Cardiac muscle cell (in vitro differentiated cells and primary cell): Measurements from ENCODE around the gene MGAT5. TPM values are rescaled to one million over a fixed set of nuclear protein-coding genes. Genes with fewer than 3 reads are reported as not detected.

ENCODE experiments used
- DNase-seq, 2 donors: peaks; one replicate each; pipeline versions ENCODE4 v3.0.0 to v3.0.0-alpha.2; 2010 to 2017; ENCODE audit warnings: low read depth in 1 of 2, low spot score in 1 of 2
- H3K27ac ChIP-seq: fragments of 200-600 bp; sonication (generic); 2 replicates; pipeline ENCODE4 v1.5.1; 2016
- H3K27me3 ChIP-seq: fragments of 200-600 bp; sonication (generic); 2 replicates; pipeline ENCODE4 v1.6.0; 2016; ENCODE audit warnings: control low read depth
- H3K36me3 ChIP-seq: fragments of 200-600 bp; sonication (generic); 2 replicates; pipeline ENCODE4 v1.5.1; 2016; ENCODE audit warnings: control low read depth
- H3K4me1 ChIP-seq: fragments of 200-600 bp; sonication (generic); 2 replicates; pipeline ENCODE4 v1.8.1; 2017; ENCODE audit warnings: low read depth, mild to moderate bottlenecking, mixed run types
- H3K4me3 ChIP-seq: fragments of 200-600 bp; sonication (generic); 2 replicates; pipeline ENCODE4 v1.5.1; 2016; ENCODE audit warnings: mild to moderate bottlenecking
- H3K9me3 ChIP-seq: fragments of 200-600 bp; sonication (generic); 2 replicates; pipeline ENCODE4 v1.5.1; 2017; ENCODE audit warnings: low read depth, mild to moderate bottlenecking, control low read depth
- polyA plus RNA-seq: library from polyadenylated mRNA; unstranded; fragments of >200 nt; fragmentation: Nextera tagmentation; extraction: Ambion mirVana; gene quantifications from 2 replicates; pipeline ENCODE4 v1.2.1, GENCODE V29; 2016
- total RNA-seq: library from RNA; depleted of rRNA; stranded (reverse); fragments of >200 nt; gene quantifications from 2 replicates; pipeline ENCODE4 v1.2.3, GENCODE V29; 2016
- TF ChIP-seq, protein P1 (sequence below): IDR thresholded peaks from 2 replicates; pipeline ENCODE4 v1.5.1; 2012; ENCODE audit warnings: low read depth, mild to moderate bottlenecking, low read length

The MGAT5 gene
- total and polyA plus RNA-seq, 2 experiments from 2014 or later = 12.5 to 66.8 TPM

DNA sequence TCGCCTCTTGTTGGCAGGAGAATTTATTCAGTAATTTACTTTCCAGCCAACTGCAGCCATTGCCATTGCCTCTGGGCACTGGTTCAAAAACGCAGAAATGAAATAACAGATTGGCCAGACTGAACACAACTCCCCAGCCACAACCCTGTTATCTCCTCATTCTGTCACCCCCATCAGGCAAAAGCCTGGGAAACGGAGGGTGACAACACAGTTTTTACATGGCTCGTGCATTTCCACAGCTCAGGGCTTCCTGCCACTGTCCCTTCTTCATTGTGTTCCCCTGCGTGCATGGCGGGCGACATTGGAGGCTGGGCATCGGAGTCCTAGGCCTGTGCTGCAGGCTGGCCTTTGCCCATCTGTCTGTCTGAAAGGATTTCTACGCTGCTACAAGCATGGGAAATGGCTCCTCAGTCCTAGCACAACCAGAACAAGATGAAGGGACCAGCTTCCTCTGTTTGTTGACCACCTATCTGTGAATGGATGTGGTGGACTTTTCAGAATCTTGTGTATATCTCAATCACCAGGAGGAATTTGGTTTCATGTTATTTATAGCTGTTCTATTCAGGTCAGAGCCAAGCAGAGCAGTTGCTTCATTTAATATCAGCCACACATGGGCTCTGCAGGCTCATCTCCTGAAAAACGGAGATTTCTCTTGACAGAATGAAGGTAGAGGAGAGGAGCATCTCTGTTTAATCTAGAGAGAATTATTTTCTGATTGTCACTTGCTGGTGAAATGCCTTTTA is 107.0 kb downstream of the MGAT5 start:
- H3K36me3 ChIP-seq = peaks cover 8% of the 10 kb centered on the region
- peak in 1 of 2 donors; percentile 42 for DNase-seq

GRCh38 chr2:134361648-134362047 is 107.8 kb downstream of the MGAT5 start:
- Histone ChIP-seq H3K4me3 (no peak overlapping the region), H3K36me3 (peaks cover 8% of the 10 kb centered on the region), H3K4me1 (peaks cover 12% of the 10 kb centered on the region), H3K27ac (no peak overlapping the region), H3K9me3 (no peaks in the 10 kb centered on the region), H3K27me3 (no peaks in the 10 kb centered on the region)
- no peak for DNase-seq
- TF ChIP-seq, protein P1, sequence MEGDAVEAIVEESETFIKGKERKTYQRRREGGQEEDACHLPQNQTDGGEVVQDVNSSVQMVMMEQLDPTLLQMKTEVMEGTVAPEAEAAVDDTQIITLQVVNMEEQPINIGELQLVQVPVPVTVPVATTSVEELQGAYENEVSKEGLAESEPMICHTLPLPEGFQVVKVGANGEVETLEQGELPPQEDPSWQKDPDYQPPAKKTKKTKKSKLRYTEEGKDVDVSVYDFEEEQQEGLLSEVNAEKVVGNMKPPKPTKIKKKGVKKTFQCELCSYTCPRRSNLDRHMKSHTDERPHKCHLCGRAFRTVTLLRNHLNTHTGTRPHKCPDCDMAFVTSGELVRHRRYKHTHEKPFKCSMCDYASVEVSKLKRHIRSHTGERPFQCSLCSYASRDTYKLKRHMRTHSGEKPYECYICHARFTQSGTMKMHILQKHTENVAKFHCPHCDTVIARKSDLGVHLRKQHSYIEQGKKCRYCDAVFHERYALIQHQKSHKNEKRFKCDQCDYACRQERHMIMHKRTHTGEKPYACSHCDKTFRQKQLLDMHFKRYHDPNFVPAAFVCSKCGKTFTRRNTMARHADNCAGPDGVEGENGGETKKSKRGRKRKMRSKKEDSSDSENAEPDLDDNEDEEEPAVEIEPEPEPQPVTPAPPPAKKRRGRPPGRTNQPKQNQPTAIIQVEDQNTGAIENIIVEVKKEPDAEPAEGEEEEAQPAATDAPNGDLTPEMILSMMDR = no peak

More for the DNA sequence above, 107.0 kb downstream of the MGAT5 start:
- peaks cover 12% of the 10 kb centered on the region for H3K4me1 ChIP-seq
- TF ChIP-seq, protein P1 = no peak
- H3K27me3 ChIP-seq = no peaks in the 10 kb centered on the region
- H3K4me3 ChIP-seq = no peak overlapping the region
- H3K27ac ChIP-seq = peak overlapping the region; percentile 33
- no peaks in the 10 kb centered on the region for H3K9me3 ChIP-seq

DNA sequence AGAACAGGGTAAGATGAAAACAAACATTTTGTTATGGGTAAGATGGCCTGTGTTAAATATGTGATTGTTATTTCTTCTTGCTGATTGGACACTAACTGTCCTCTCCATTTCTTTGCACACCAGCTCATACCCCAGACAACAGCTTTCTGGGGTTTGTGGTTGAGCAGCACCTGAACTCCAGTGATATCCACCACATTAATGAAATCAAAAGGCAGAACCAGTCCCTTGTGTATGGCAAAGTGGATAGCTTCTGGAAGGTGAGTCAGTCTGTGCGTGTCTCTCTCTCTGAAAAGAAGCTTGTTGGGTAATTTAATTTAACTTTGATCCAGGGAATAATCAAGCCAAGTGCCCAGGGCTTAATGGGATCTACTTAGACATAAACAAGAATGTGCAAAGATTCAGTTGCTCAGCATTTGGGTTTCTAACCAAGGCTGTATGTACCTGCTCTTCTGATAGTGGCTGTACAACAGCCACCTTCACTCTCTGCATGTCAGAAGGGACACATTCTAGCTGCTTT is 108.3 kb downstream of the MGAT5 start:
- H3K4me1 ChIP-seq = peaks cover 12% of the 10 kb centered on the region
- no peak overlapping the region for H3K27ac ChIP-seq
- DNase-seq = no peak
- no peaks in the 10 kb centered on the region for H3K27me3 ChIP-seq
- peaks cover 8% of the 10 kb centered on the region for H3K36me3 ChIP-seq
- no peaks in the 10 kb centered on the region for H3K9me3 ChIP-seq
- TF ChIP-seq, protein P1 = no peak
- H3K4me3 ChIP-seq = no peak overlapping the region

- no peak for DNase-seq
- H3K27me3 ChIP-seq = no peaks in the 10 kb centered on the region
- H3K36me3 ChIP-seq = peaks cover 8% of the 10 kb centered on the region
- TF ChIP-seq, protein P1 = no peak
- no peak overlapping the region for H3K4me3 ChIP-seq
- no peak overlapping the region for H3K27ac ChIP-seq
- no peaks in the 10 kb centered on the region for H3K9me3 ChIP-seq
- H3K4me1 ChIP-seq = peaks cover 12% of the 10 kb centered on the region
Measured at GRCh38 chr2:134362740-134363139, 108.9 kb downstream of the MGAT5 start.

GRCh38 chr2:134365356-134365755 is 111.5 kb downstream of the MGAT5 start:
- no peak for DNase-seq
- no peaks in the 10 kb centered on the region for H3K9me3 ChIP-seq
- TF ChIP-seq, protein P1 = no peak
- no peaks in the 10 kb centered on the region for H3K27me3 ChIP-seq
- peaks cover 8% of the 10 kb centered on the region for H3K36me3 ChIP-seq
- H3K27ac ChIP-seq = no peak overlapping the region
- H3K4me1 ChIP-seq = peaks cover 9% of the 10 kb centered on the region
- no peak overlapping the region for H3K4me3 ChIP-seq
